HG03439 (cell line): ENCODE measurements around the gene KCNA4.
"Not testable (repeated sequence)": the region's sequence is repeated elsewhere in the genome, so short reads cannot be mapped to it uniquely, and the experiment has no call there.

Experiments used
- ATAC-seq: cut with Tn5 transposase; IDR thresholded peaks from one replicate; pipeline ENCODE4 v1.9.1; 2021; ENCODE audit warnings: mild to moderate bottlenecking, moderate library complexity; ENCODE audit not compliant: unreplicated experiment

Gene KCNA4

GRCh38 chr11:30016588-30017363 lies at the start of gene KCNA4:
KCNA4 (minus strand) TSS chr11:30017030; CDS start chr11:30012678, 4,352 bp downstream.
- ATAC-seq: no peak

GRCh38 chr11:30062103-30062502 lies 45.3 kb upstream of the KCNA4 start:
- ATAC-seq: no peak

GRCh38 chr11:30059172-30059815 lies 42.5 kb upstream of the KCNA4 start:
- ATAC-seq: no peak

- no peak for ATAC-seq
These were observed 32.4 kb upstream of the KCNA4 start for GRCh38 chr11:30049214-30049613.

- no peak for ATAC-seq
These were observed 29.7 kb upstream of the KCNA4 start for GRCh38 chr11:30046578-30046945.

- ATAC-seq: no peak
These were observed 29.2 kb upstream of the KCNA4 start for GRCh38 chr11:30045921-30046577.

GRCh38 chr11:30045144-30045543 lies 28.3 kb upstream of the KCNA4 start:
- no peak for ATAC-seq

- no peak for ATAC-seq
These were observed 24.3 kb upstream of the KCNA4 start for GRCh38 chr11:30041171-30041570.

- ATAC-seq: not testable (repeated sequence)
These were observed 17.9 kb upstream of the KCNA4 start for GRCh38 chr11:30034746-30035145.

- ATAC-seq: not testable (repeated sequence)
These were observed 17.3 kb upstream of the KCNA4 start for GRCh38 chr11:30034166-30034565.

GRCh38 chr11:30025396-30026139 lies 8.7 kb upstream of the KCNA4 start:
- no peak for ATAC-seq

- no peak for ATAC-seq
These were observed 6.2 kb upstream of the KCNA4 start for GRCh38 chr11:30023074-30023473.

GRCh38 chr11:30019481-30019880 lies 2.7 kb upstream of the KCNA4 start:
- no peak for ATAC-seq

- ATAC-seq: no peak
These were observed 1.7 kb upstream of the KCNA4 start for GRCh38 chr11:30018495-30018894.

GRCh38 chr11:30017445-30017895 lies 640 bp upstream of the KCNA4 start:
- no peak for ATAC-seq

GRCh38 chr11:30015725-30016412 lies 961 bp downstream of the KCNA4 start:
- no peak for ATAC-seq

GRCh38 chr11:30012346-30012745 lies 4.5 kb downstream of the KCNA4 start:
- no peak for ATAC-seq

- no peak for ATAC-seq
These were observed 7.8 kb downstream of the KCNA4 start for GRCh38 chr11:30009060-30009459.

- ATAC-seq: no peak
These were observed 10.0 kb downstream of the KCNA4 start for GRCh38 chr11:30006876-30007275.

- no peak for ATAC-seq
These were observed 14.6 kb downstream of the KCNA4 start for GRCh38 chr11:30002157-30002785.
